Stimulated activated naive CD8-positive, alpha-beta T cell treated with anti-CD3 and anti-CD28 coated beads, Interleukin-15, Interleukin-2, amounts not matched to agents 100 U/mL and 50 U/mL, for 24 hours (primary cell): ENCODE measurements around the gene RAPGEF5.

ENCODE experiments used
- ATAC-seq: fragments of 150-1000 bp; cut with Tn5 transposase; one replicate; pipeline ENCODE4 v1.10.0; 2021
- DNase-seq: peaks from one replicate; pipeline ENCODE4 v3.0.0; 2021

Gene RAPGEF5

DNA sequence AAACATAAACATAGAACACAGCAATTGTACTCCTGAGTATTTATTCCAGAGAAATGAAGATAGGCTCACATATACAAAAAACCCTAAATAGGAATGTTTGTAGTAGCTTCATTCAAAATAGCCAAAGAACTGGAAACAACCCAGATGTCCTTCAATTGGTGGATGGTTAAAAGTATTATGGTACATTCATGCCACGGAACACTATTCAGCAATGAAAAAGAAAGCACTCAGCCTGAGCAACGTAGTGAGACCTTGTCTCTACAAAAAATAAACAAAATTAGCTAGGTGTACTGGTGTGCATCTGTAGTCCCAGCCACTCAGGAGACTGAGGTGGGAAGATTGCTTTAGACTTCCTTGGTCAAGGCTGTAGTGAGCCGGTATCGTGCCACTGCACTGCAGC is 94.4 kb downstream of the RAPGEF5 start:
- DNase-seq (no peak), ATAC-seq (no peak)

DNA sequence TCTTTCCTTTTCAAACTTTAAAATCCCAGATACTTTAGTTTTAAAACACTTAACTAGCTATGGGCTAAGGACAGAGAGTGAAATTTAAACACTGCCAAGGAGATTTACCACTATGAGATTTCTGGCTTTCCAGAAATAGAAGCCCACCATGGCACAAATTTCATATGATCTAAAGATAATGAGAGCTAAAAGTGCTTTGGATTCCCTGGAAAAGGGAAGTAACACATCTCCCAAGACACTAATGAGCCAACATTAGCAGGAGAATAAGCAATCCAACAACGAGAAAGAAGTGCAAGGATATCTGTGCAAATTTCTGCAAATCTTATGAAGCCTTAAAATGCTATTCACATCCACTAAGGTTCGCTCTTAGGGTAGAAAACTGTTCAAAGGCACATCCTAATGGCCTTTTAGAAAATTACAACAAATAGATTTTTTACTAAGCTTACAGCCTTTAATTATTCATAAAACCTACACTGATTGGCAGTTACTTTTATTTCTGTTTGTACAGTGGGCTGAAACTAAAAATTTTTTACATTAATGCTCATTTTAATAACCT is 100.3 kb downstream of the RAPGEF5 start:
- ATAC-seq, result no peak
- no peak for DNase-seq

DNA sequence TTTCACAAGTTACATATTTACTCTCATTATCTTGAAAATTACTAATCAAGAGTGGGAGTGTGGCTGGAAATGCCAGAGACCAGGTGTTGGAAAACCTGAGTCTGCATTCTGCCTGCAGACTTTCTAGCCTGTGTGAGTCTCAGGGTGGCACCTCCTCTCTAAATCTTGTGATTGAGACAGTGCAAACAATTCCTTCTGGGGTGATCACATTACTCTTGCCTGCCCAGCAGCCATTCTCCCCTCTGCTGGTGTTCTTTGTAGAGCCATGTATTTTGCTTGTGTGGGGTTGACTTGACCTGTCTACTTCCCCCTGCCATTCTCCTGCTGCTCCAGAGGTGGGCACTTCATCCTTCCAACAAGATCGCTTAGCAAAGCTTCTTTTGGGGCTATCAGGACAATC is 101.1 kb downstream of the RAPGEF5 start:
- DNase-seq (no peak), ATAC-seq (peak; percentile 46)

DNA sequence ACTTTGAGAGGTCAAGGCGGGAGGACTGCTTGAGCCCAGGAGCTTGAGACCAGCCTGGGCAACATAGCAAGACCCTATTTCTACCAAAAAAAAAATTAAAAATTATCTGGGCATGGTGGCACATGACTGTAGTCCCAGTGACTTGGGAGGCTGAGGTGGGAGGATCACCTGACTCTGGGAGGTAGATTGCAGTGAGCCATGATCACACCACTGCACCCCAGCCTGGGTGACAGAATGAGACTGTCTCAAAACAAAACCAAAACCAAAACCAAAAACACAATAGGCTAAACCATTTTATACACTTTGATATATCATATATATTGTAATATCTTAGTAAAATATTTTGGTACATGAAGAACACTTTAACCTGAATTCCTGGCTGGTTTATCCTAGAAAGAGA is 101.6 kb downstream of the RAPGEF5 start:
- DNase-seq (no peak), ATAC-seq (peak; percentile 49)

DNA sequence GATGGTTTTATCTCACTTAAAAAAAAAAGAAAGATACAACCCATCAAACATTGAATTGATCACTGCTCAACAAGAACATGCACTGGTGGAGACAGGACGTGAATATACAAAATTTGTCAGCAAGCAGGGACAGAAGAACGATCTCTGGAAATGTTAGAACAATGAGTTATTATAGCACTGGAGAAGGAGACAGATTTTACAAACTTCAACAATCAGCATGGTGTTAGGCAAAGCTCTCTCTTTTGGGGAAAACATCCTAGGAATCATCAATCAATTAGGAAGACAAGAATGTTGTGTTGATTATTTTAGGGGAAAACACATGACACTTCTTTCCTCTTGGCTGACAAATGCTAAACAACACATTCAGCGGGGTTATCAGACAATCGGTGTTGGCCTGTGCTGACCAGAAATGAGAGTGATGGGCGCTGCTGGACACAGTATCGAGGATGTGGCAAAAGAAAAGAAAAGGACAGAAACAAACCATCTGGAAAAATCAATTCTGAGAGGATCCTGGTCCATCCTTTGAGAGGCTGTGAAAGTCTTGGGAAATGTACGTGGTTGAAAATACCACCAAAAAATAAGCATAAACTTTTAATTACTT is 103.9 kb downstream of the RAPGEF5 start:
- DNase-seq (no peak), ATAC-seq (no peak)

DNA sequence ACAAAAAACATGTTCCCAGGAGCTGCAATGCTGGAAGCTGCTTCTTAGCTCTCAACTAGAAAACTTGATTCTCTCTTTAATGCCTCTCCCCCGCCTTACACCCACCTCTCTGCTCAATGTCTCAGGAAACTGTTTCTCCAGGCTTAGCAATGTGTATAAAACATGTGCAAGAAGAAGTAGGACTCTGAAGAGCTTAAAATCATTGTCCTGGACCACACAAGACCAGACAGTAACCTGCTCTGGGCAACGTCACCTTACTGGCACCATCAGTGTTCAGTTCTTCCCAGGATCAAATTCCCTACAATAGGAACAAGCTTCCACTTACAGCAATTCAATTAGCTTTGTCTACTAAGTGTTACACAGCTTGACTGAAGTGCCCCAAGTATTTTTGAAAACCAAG is 104.9 kb downstream of the RAPGEF5 start:
- DNase-seq (no peak), ATAC-seq (no peak)

DNA sequence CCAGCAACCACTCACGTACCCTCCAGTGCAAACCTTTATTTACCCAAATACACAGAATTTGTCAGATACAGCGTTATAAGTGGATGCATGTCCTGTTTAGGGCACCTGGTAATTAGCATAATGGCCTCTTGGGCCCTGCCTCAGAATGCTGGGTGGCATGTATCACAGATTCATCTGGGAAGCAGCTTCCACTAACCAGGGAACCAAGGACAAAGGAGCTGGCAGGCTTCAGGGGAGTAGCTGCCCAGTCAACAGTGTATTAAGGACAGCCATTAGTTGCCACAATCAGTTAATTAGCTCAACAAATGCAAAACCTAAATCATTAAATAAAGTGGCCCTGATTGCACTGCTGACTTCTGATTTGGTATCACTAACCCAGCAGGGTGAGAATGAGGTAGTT is 105.7 kb downstream of the RAPGEF5 start:
- ATAC-seq (no peak), DNase-seq (no peak)

DNA sequence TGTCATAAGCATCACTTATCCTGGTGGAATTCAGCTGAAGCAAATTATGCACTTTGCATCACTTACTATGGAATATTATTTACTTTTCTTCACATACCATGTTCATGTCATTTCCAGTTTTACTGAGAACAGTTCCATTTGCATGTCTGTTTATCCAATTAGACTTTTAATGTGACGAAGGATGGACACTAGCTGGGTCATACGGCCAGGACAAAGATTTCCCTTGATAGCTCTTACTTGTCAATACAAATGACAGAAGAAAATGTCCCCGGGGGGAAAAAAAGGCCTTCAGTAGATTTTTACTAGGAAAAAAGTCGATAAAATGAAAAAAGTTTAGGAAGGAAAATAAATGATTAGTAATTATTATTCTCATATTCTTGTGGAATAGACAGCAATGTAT is 106.6 kb downstream of the RAPGEF5 start:
- DNase-seq (no peak), ATAC-seq (no peak)

DNA sequence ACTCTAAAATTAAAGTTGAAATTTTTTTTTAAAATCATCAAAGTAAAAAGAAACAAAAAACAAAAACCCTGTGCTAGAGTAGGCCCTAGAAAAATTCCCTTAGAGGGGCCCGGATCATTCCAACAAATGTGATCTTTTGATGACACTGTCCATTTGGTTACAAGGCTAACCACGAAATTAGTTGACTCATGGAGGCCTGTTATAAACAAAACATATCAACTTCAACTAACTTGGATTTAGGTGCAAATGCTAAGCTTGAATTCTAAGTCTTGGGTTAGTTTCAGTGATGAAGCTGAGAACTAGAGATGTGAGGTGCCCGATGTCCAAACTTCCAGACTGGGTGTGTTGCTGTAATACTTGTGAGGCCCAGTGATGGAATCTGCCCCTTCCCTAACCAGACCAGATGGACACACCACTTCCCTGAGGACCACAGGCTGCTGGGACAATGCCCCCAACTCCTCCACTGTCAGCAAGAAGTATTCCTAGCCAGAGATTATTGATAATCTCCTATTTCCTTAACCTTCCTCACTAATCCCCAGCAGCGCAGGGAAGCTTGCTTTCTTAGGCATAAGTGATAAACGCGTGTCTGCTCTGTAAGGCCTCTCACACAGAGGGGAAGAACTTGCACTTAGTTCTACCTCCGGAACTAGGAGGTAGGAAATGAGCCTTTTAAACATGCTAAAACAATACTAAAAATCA is 108.7 kb downstream of the RAPGEF5 start:
- DNase-seq, result no peak
- ATAC-seq, result no peak

DNA sequence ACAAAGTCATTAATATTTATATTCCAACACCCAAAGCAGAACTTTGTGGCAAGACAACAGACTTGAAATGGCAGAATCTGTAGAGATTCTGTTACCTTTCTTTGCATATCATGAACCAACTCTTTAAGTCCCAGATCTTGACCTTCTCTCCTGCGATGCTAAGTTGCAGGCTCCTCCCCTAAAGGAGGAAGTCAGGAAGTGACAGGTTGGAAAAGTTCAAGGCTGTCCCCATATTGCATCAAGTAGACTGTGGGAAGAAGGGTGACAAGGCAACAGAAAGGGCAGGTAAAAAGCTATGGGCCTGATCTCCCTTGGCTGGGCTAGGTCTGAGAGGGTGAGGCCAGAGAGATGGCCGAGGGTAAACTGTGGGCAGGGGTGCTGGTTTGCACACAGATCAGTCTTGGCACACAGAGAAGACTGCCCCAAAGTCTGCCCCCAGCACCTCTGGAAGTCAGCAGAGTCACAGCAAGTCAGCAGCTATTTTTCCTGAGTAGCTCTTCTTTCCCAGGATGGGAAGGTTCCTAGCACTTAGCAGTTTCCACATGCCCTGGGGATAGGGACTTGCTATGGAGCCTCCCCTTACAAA is 115.1 kb downstream of the RAPGEF5 start:
- ATAC-seq (no peak), DNase-seq (no peak)

DNA sequence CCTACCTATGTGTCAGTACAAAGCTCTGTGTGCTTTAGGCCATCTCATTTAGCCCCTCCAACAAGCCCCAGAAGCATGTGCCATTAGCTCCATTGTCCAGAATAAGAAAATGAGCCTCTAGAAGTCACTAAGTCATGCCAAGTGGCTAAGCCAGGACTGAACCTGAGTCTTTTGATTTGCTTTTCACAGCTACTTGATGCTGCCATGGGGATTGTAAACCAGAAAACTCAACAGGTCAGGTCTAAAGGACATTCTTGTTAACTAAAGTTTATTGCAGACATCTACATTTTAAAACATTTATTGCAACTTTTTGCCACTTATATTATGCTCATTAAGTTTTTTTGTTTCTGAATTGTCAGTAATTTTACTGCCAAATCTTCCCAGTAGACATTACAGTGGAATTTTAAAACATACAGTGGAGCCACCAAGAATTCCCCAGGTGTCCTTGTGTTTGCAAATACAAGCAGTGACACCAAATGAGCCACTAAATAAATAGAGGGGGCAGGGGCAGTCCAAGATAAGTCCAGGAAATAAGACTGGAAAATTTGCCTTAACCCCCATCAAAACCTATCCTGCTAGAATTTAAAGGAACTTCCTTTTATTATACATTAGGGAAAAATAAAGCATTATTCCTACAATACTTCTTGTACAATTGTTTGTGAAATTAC is 115.9 kb downstream of the RAPGEF5 start:
- no peak for DNase-seq

DNA sequence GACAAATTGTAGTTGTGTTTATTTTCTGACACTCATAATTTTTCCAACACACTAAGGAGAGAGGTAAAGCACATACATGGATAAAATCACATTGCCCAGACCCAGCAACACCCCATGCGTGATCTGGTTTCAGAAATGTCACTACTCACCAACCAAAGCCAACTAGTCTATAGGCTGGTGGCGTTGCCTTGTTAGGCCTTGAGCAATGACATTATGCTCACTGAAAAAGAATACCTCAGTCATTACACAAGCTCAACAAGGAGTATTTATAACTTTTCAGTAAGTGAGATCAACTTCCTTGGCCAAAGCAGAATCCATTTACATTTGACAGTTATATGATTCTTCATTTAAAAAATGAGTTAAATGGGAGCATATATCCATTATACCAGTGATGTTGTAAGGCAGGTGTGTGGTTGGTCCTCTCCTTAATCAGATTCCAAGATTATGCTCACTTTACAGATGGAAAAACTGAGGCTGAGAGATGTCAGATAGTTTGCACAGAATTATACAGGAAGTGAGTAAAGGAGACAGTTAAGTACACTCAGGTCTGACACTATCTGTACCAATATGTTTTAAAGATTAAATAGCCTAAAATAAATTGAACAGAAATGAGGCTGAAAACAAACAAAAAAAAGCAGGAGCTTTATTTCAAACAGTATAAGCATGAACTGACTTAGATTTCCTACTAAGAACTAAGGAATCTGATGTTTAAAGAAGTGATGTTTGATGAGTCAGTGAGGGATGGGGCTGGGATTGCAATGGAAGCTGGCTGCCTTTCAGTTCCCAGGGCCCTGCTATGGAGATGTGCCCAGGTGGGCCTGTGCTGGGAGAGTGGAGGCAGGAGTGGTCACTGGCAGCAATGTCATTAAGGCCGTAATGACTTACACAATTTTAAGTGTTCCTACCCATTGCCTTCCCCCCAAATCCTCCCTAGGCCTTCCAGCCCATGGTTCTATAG is 118.3 kb downstream of the RAPGEF5 start:
- ATAC-seq, result no peak
- DNase-seq, result no peak

More for the DNA sequence above, 115.9 kb downstream of the RAPGEF5 start:
- no peak for ATAC-seq

DNA sequence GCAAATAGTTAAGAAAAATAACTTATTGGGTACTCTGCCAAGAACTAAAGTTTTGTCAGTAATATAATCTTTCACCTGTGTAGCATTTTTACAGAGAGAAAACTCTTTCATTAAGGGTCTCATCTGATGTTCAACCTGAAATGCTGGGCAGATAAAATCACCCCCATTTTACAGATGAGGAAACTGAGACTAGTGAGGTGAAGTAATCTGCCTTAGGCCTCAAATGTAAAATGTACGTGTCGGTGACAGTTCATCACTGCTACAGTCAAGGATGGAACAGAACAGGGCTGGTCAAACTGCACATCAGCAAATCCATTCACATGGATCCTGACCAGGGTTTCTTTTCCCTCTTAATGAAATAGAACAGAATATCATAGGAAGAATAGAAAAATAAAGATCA is 121.8 kb downstream of the RAPGEF5 start:
- ATAC-seq (no peak), DNase-seq (no peak)

DNA sequence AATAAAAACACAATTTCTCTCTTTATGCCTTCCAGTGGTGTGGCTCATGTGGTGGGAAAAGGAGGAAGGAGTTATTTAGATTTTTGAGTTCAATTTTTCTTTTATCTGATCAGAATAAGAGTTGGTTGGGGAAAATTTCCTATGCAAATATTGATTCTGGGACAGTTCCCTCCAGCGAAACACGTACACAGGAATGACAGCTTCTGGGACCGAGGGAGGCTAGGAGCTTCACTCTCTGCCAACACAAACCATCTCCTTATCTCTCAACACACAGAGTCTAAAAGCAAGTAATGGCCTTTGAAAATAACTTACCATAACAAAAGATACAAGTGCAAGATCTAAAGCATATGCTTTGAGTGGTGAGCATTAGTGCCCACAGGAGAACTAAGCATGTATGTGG is 122.7 kb downstream of the RAPGEF5 start:
- DNase-seq, result no peak
- no peak for ATAC-seq

DNA sequence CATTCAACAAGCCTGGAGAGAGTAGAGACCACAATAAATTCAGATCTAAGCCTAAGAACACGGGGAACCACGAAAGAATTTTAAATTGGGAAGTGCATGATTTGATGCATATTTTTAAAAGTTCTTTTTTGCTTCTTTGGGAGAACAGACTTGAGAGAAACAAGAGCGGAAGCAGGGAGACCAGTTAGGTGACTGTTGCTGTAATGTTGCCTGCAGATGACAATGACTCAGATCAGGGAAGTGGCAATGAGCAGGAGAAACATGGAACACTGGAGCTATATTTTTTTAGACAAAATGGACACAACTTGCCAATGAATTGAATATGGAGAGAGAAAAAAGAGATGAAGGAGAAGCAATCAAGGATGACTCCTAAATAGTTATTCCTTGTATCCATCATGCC is 125.1 kb downstream of the RAPGEF5 start:
- ATAC-seq (no peak), DNase-seq (no peak)

DNA sequence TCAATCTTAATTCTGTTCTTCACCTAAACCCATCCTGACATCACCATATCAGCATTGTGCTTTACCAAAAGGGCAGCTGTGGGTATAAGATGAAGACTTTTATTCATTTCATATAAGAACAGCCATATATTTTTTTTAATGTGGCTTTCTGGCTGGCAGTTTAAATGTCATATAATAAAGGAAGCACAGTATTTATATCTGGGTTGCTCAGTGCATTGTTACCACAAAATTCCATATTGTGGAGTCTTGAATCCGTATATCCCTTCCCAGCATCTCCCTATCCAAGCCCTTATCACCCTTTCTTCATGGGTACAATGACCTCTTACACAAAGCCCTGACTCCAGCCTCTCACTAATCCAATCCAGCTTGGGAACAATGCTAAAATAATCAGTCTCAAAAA is 125.8 kb downstream of the RAPGEF5 start:
- DNase-seq (no peak), ATAC-seq (no peak)

DNA sequence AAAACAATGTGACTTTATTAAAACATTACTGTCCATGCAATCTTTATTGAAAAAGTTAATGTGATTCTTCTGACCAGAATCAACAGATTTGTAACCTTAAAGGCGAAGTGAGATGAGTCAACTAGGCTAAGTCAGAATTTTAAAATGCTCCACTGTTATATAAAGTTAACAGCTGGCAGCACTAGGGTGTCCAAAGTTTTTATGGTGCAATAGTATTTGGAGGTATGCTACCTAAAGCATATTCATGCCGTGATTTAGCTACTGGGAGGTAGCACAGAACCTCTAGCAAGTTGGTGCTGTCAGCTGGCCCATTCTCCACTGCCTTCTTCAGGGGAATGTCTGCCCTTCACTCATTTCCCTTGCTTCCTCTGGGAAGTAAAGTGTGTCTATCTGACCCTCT is 126.7 kb downstream of the RAPGEF5 start:
- ATAC-seq, result no peak
- no peak for DNase-seq

DNA sequence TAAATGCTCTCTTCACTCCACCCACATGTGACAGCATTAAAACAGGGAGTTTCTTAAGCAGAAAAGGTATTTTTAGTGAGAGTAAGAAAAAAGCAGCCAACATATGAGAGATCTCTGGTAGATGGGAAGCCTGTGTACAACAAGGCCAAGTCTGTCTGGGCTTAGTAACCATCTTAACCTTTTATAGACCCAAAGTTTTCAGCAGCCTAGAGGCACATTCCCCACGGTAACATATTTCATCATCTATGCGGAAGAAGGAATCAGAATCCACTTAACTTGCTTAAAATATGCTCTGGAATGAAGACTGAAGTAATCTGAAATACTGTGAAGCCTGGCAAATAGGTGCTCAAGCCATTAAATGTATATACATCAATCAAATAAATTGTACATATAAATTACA is 127.8 kb downstream of the RAPGEF5 start:
- DNase-seq (no peak), ATAC-seq (no peak)

DNA sequence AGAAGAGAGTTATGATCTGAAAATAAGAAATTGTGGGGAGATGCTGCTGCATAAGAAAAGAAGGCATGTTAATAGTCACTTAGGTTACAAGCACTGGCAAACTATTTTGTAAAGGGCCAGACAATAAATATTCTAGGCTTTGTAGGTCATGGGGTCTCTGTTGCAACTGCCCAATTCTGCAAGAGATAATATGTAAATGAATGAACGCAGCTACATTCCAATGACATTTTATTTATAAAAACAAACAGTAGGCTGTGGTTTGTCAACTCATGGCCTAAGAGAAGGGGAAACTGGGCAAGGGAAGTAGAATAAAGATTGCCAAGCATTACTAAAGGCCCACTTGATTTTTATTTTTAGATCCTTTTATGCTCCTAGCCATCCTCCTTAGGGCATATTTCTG is 133.1 kb downstream of the RAPGEF5 start:
- no peak for DNase-seq
- no peak for ATAC-seq

DNA sequence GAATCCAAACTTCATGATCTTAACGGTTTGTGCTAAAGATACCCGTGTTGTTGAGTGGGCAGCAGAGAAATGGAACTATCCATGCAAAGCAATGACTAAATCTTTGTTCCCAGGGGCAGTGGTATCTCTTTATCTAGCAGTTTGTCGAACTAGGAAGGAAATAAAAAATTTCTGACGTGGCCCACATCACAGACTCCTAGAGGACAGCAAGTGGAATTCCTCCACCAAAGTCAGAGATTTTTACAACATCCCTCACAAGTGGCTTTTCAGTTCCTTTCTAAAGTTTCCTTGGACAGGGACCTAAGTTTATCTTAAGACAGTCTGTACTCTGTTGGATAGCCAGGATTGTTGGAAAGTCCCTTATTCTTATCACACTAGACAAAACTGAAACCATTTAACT is 136.0 kb downstream of the RAPGEF5 start:
- no peak for DNase-seq
- no peak for ATAC-seq

DNA sequence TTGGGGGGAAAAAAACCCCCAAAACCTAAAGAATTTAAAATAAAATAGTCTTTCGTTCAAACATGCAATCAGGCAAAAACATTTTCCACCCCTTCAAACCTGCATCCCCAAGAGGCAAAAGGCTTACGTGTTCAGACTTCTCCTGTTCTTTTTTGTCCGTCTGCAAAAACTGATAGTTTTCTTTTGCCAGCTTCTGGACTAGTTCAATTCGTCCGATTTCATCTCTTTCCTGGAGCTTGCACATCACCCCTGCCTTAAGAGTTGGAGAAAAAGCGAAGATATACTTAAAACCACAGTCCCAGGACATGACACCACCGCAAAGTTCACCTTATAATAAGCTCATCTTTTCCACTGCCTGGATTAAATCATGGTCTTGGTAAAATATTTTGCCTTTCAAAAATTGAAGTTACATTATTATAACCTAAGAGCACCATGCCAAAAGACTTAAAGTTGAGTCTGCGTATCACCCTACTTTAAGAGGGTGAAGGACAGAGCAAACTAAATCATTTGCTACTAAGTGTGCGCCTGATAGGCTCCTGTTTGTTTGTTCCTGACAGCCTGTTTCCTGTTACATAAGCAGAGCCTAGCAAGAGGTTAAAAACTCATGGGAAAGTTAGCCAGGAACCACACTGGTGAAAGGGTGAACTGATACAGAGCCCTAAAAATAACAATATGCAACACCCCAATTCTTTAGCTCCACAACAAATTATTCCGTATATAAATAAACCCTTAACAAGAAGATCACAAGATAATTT is 137.0 kb downstream of the RAPGEF5 start:
- no peak for DNase-seq
- no peak for ATAC-seq
